K562 (cell line): ENCODE data around the gene GPATCH3. TPM values are rescaled to one million over a fixed set of nuclear protein-coding genes. Genes with fewer than 3 reads are reported as not detected.

ENCODE experiments used
- ATAC-seq: fragments of 200-7000 bp; cut with Tn5 transposase; 3 replicates; pipeline ENCODE4 v1.9.1; 2020; ENCODE audit warnings: moderate library complexity
- BruUV-seq: library from RNA; stranded (reverse); fragments of 400-500 nt; replicated peaks from 2 replicates; lab custom pipeline; 2021; lab: Mats Ljungman, UMichigan
- CTCF ChIA-PET: fragments of 300-600 bp; formaldehyde crosslinking; extraction: SDS; loops from one replicate; lab custom pipeline; 2021; ENCODE audit warnings: low intra/inter-chr PET ratio; lab: Yijun Ruan, JAX
- POLR2A ChIA-PET: fragments of 300-600, 350-650 bp; sonication (Branson Sonifier 250); formaldehyde crosslinking; extraction: SDS; loops from one replicate; lab custom pipeline; 2021; ENCODE audit warnings: antibody characterized with exemption, inconsistent platforms; lab: Yijun Ruan, JAX
- DNase-seq, 4 experiments: peaks; one replicate each; pipeline versions ENCODE4 v3.0.0 to v3.0.0-alpha.2; 2011 to 2018; ENCODE audit warnings: low spot score in 3 of 4, mixed read lengths in 3 of 4; ENCODE audit errors: extremely low read depth in 1 of 4
- FAIRE-seq: peaks from 2 replicates; lab custom pipeline; 2011; peaks lifted over from hg19 to GRCh38; lab: Jason Lieb, UNC
- H2AFZ ChIP-seq: 2 replicates; pipeline ENCODE4 v1.6.0; 2011; ENCODE audit warnings: low read depth, low read length, control low read depth, inconsistent platforms
- H3K27ac ChIP-seq: fragments of 200-600 bp; 3 replicates; pipeline ENCODE4 v1.8.0; 2011; ENCODE audit warnings: low read depth, mild to moderate bottlenecking, control low read depth, inconsistent platforms, low read length, moderate library complexity, mixed read lengths; ENCODE audit errors: extremely low read depth
- H3K27me3 ChIP-seq, 2 experiments: fragments of 300-600 bp in 1 of 2; 2 replicates in 1 of 2; 3 replicates in 1 of 2; pipeline versions ENCODE4 v1.6.0 to v1.8.0; 2011; ENCODE audit warnings: inconsistent platforms in 2 of 2, low read length in 2 of 2, mild to moderate bottlenecking in 1 of 2, mixed read lengths in 1 of 2, moderate library complexity in 1 of 2; ENCODE audit not compliant: control insufficient read depth in 2 of 2, insufficient read depth in 2 of 2
- H3K36me3 ChIP-seq: fragments of 300-600 bp; 3 replicates; pipeline ENCODE4 v1.8.0; 2011; ENCODE audit warnings: mild to moderate bottlenecking, low read length, inconsistent platforms; ENCODE audit not compliant: control insufficient read depth, insufficient read depth
- H3K4me1 ChIP-seq, 2 experiments: fragments of 200-600 bp in 1 of 2; replicated peaks in 1 of 2; 2 replicates in 1 of 2; 3 replicates in 1 of 2; pipeline versions ENCODE4 v1.5.1 to v1.8.0; 2011; ENCODE audit warnings: inconsistent platforms in 2 of 2, low read length in 2 of 2, mild to moderate bottlenecking in 1 of 2, mixed read lengths in 1 of 2, moderate library complexity in 1 of 2; ENCODE audit not compliant: control insufficient read depth in 2 of 2, insufficient read depth in 2 of 2
- H3K4me2 ChIP-seq: 2 replicates; pipeline ENCODE4 v1.6.1; 2011; ENCODE audit warnings: low read length, control low read depth, inconsistent platforms, mixed read lengths; ENCODE audit not compliant: insufficient read depth
- H3K4me3 ChIP-seq: fragments of 200-600 bp; sonication (generic), shearing (Covaris generic); 2 replicates; pipeline ENCODE4 v1.5.1; 2016; ENCODE audit warnings: control low read depth, inconsistent platforms
- H3K79me2 ChIP-seq: fragments of 200-600 bp; 3 replicates; pipeline ENCODE4 v1.8.0; 2011; ENCODE audit warnings: low read length, inconsistent platforms; ENCODE audit not compliant: control insufficient read depth, insufficient read depth
- H3K9ac ChIP-seq, 2 experiments: 2 replicates each; pipeline versions ENCODE4 v1.6.0 to v1.6.1; 2011; ENCODE audit warnings: low read depth in 2 of 2, low read length in 2 of 2, control low read depth in 1 of 2, inconsistent platforms in 1 of 2, mild to moderate bottlenecking in 1 of 2, mixed read lengths in 1 of 2; ENCODE audit not compliant: insufficient read depth in 1 of 2
- H3K9me1 ChIP-seq: one replicate; pipeline ENCODE4 v1.6.0; 2011; ENCODE audit warnings: inconsistent platforms, mild to moderate bottlenecking, low read length, moderate library complexity; ENCODE audit not compliant: control insufficient read depth, insufficient read depth
- H3K9me3 ChIP-seq: replicated peaks from 2 replicates; pipeline ENCODE4 v1.5.1; 2011; ENCODE audit warnings: low read depth, low read length, inconsistent platforms; ENCODE audit not compliant: control insufficient read depth, insufficient read depth
- H4K20me1 ChIP-seq: replicated peaks from 2 replicates; pipeline ENCODE4 v1.6.1; 2011; ENCODE audit warnings: low read length, inconsistent platforms, mixed read lengths; ENCODE audit not compliant: control insufficient read depth, insufficient read depth
- KLF16 ChIP-seq: IDR thresholded peaks from 2 replicates; pipeline ENCODE4 v1.6.1; 2016; ENCODE audit warnings: antibody characterized with exemption
- RAD21 ChIP-seq, 2 experiments: fragments of 250-450 bp in 1 of 2; fragments of 450-650 bp in 1 of 2; sonication (Bioruptor Pico) in 1 of 2; formaldehyde crosslinking in 1 of 2; IDR thresholded peaks in 1 of 2; conservative IDR thresholded peaks in 1 of 2; 2 replicates each; pipeline versions ENCODE4 v1.4.0 to v1.8.0; 2020 to 2022; ENCODE audit warnings: mild to moderate bottlenecking in 2 of 2, moderate library complexity in 1 of 2
- WGBS: fragments of 100-300 bp; shearing (Covaris generic); methylation state at CpG from one replicate; pipeline ENCODE4 v1.1.6; 2016; ENCODE audit warnings: low coverage, mixed read lengths; ENCODE audit not compliant: insufficient coverage; ENCODE audit errors: missing lambda C conversion rate; 5-methylcytosine and 5-hydroxymethylcytosine counted together
- in situ Hi-C: fragments of 300-500 bp; cut with MboI; formaldehyde crosslinking; loops from 4 replicates; pipeline ENCODE4 v1.15.0; 2018; ENCODE audit warnings: inconsistent platforms, mixed read lengths
- intact Hi-C: fragments of 100-400 bp; cut with micrococcal nuclease; formaldehyde crosslinking; loops from 2 replicates; pipeline ENCODE4 v1.14.2; 2022
- polyA plus RNA-seq, 8 experiments: library from polyadenylated mRNA; depleted of rRNA in 4 of 8; stranded (reverse) in 5 of 8; unstranded in 3 of 8; fragments of >200 nt; fragmentation: Nextera tagmentation in 2 of 8; fragmentation: Illumina TruSeq in 1 of 8; extraction: Ambion mirVana in 2 of 8; extraction: Trizol in 1 of 8; gene quantifications; 2 replicates each; pipeline versions ENCODE4 v1.2.1 to v1.2.3, GENCODE V29; 2011 to 2014; ENCODE audit warnings: inconsistent platforms in 1 of 8, missing spikeins in 1 of 8
- total RNA-seq, 7 experiments: library from RNA; depleted of rRNA in 6 of 7; stranded (reverse); fragments of >200 nt in 6 of 7; fragmentation: Illumina TruSeq in 2 of 7; extraction: Trizol in 2 of 7; gene quantifications; 2 replicates each; pipeline versions ENCODE4 v1.2.1 to v1.2.3, GENCODE V29; 2011 to 2021; ENCODE audit warnings: low replicate concordance in 1 of 7
- TF ChIP-seq, protein P1 (sequence below): IDR thresholded peaks from 2 replicates; pipeline ENCODE4 v1.6.1; 2011; ENCODE audit warnings: borderline replicate concordance, low read depth, mild to moderate bottlenecking, moderate library complexity, low read length; ENCODE audit not compliant: insufficient read depth, poor library complexity, severe bottlenecking
- TF ChIP-seq, protein P2 (sequence below), 3 experiments: IDR thresholded peaks in 2 of 3; conservative IDR thresholded peaks in 1 of 3; 2 replicates each; pipeline ENCODE4 v1.5.1; 2011 to 2012; ENCODE audit warnings: low read length in 3 of 3, mild to moderate bottlenecking in 3 of 3, control low read depth in 2 of 3, improper control_type of control experiment in 1 of 3, inconsistent platforms in 1 of 3, low read depth in 1 of 3, mixed read lengths in 1 of 3, moderate library complexity in 1 of 3; ENCODE audit not compliant: insufficient read depth in 2 of 3

GPATCH3 gene
- total and polyA plus RNA-seq, 9 of the 15 experiments (the other 6 are each of a cell fraction or from before 2014, with no cell fraction given), result 1.6 to 23.0 (median 13.3) TPM

DNA sequence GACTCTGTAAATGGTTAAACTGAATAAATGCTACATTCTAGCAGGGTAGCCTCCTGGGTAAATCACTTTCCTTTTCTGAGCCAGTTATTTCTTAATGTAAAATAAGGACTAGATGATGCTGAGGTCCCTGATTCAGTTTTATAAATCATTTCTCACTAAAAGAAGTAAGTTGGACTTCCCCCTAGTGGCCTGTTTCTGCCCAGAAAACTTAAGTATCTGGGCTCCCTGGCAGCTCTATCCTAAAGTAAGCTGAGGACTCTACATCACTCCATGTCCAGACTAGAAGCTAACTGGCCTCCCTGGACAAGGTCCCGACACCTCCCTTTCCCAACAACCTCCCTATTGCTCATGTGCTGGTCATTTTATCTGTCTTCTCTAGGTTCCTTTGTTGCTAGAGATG is 13.1 kb downstream of the GPATCH3 start:
- H4K20me1 ChIP-seq, result peaks cover 7% of the 10 kb centered on the region; the same call in 1 of the 2 replicates
- DNase-seq, result peak in 1 of 4 experiments; percentile 43
- no peak for ATAC-seq
- H3K79me2 ChIP-seq, result peaks cover 24% of the 10 kb centered on the region
- H3K9me1 ChIP-seq, result no peaks in the 10 kb centered on the region
- no peak overlapping the region for H3K4me2 ChIP-seq
- H3K9ac ChIP-seq, result no peak overlapping the region
- POLR2A ChIA-PET, result interaction anchor here (0.5 to 12.0 kb wide), 8 partner anchors 12 to 265 kb away, joined by 3 to 110 read pairs (median 4); partner anchors contain the start of gene GPATCH3
- 92% methylated on average over 1 of the region's 1 CpG for WGBS
- no peak for FAIRE-seq
- BruUV-seq, result no TSS peak
- TF ChIP-seq, protein P1, sequence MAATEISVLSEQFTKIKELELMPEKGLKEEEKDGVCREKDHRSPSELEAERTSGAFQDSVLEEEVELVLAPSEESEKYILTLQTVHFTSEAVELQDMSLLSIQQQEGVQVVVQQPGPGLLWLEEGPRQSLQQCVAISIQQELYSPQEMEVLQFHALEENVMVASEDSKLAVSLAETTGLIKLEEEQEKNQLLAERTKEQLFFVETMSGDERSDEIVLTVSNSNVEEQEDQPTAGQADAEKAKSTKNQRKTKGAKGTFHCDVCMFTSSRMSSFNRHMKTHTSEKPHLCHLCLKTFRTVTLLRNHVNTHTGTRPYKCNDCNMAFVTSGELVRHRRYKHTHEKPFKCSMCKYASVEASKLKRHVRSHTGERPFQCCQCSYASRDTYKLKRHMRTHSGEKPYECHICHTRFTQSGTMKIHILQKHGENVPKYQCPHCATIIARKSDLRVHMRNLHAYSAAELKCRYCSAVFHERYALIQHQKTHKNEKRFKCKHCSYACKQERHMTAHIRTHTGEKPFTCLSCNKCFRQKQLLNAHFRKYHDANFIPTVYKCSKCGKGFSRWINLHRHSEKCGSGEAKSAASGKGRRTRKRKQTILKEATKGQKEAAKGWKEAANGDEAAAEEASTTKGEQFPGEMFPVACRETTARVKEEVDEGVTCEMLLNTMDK, result peak; percentile 29
- no peak for TF ChIP-seq KLF16
- 0 out of 4 replicates have a peak, but pooled peaks of 1 of the 2 experiments have one; percentile 14 for TF ChIP-seq RAD21 (CRISPR knock-in tag; conservative IDR thresholded peaks at IDR 0.05 in 1 of 2, IDR thresholded peaks at IDR 0.05 in 1 of 2)
- TF ChIP-seq, protein P2, sequence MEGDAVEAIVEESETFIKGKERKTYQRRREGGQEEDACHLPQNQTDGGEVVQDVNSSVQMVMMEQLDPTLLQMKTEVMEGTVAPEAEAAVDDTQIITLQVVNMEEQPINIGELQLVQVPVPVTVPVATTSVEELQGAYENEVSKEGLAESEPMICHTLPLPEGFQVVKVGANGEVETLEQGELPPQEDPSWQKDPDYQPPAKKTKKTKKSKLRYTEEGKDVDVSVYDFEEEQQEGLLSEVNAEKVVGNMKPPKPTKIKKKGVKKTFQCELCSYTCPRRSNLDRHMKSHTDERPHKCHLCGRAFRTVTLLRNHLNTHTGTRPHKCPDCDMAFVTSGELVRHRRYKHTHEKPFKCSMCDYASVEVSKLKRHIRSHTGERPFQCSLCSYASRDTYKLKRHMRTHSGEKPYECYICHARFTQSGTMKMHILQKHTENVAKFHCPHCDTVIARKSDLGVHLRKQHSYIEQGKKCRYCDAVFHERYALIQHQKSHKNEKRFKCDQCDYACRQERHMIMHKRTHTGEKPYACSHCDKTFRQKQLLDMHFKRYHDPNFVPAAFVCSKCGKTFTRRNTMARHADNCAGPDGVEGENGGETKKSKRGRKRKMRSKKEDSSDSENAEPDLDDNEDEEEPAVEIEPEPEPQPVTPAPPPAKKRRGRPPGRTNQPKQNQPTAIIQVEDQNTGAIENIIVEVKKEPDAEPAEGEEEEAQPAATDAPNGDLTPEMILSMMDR (IDR thresholded peaks at IDR 0.05 in 2 of 3, conservative IDR thresholded peaks at IDR 0.05 in 1 of 3; ENCODE audit: insufficient read depth in 2 of 3, low read depth in 1 of 3, low read length in 3 of 3), result peak in 2 of 3 experiments; percentile 49 to 55; a peak in 2 of 6 replicates
- in situ Hi-C loops (no loop called here), intact Hi-C loops (no loop called here)
- no peaks in the 10 kb centered on the region for H3K27me3 ChIP-seq
- no peak overlapping the region for H2AFZ ChIP-seq
- CTCF ChIA-PET, result interaction anchor here (0.7 kb wide), 1 partner anchor 420 kb away, joined by 4 read pairs; no protein-coding TSS in a partner anchor
- H3K36me3 ChIP-seq, result peaks cover 65% of the 10 kb centered on the region
- no peak overlapping the region for H3K4me3 ChIP-seq
- H3K9me3 ChIP-seq, result no peaks in the 10 kb centered on the region
- H3K4me1 ChIP-seq, result peaks cover 13 to 24% of the 10 kb centered on the region in 2 experiments
- no peak overlapping the region for H3K27ac ChIP-seq
